Esophagus muscularis mucosa (tissue), 3 donors: Measurements from ENCODE around the gene RASA4.
"Not testable (repeated sequence)": the region's sequence is repeated elsewhere in the genome, so short reads cannot be mapped to it uniquely, and the experiment has no call there.

Experiments used
- CTCF ChIP-seq, 3 experiments: fragments of 200-600 bp in 2 of 3; fragments of 450-650 bp in 1 of 3; sonication (generic) in 2 of 3; IDR thresholded peaks; one replicate each; pipeline ENCODE4 v1.5.1; 2017 to 2019; ENCODE audit warnings: antibody characterized with exemption in 3 of 3, mild to moderate bottlenecking in 2 of 3, moderate library complexity in 1 of 3
- POLR2A ChIP-seq: fragments of 450-650 bp; IDR thresholded peaks from one replicate; pipeline ENCODE4 v1.6.1; 2017; ENCODE audit warnings: antibody characterized with exemption, moderate library complexity, mild to moderate bottlenecking, low read depth
- POLR2AphosphoS5 ChIP-seq, 2 donors: sonication (generic); formaldehyde crosslinking; IDR thresholded peaks; one replicate each; pipeline ENCODE4 v1.6.1; 2017; ENCODE audit warnings: antibody characterized with exemption in 2 of 2

DNA sequence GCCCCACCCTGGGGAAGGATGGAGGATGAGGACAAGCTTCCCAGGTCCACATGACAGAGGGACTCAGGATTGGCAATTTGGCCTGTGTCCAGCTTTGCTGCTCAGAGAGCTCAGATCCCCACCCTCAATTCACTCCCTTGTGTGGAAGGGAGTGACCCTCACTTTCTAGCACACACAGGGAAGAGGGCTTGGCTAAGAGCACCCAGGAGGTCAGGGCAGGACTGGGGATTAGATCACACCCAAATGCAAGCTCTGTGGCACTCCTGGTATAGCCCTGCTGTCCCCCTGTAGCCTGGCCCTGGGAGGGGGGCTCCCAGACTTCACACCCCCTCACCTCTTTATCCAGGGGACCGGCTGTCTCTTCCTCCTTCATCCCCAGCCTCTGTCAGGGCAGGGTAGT, 72.2 kb downstream of the RASA4 start:
- not testable (repeated sequence) for TF ChIP-seq CTCF (IDR thresholded peaks at IDR 0.05); POLR2A; POLR2AphosphoS5 (IDR thresholded peaks at IDR 0.05)
